ENCODE data around the gene ZNF438. TPM values are rescaled to one million over a fixed set of nuclear protein-coding genes. Genes with fewer than 3 reads are reported as not detected.

Gene ZNF438
- total RNA-seq, 1 experiment from 2014 or later = 0.83 TPM

GRCh38 chr10:30997536-30998235 is 34.0 kb downstream of the ZNF438 start:
- Mint-ChIP-seq H3K27me3 (ENCODE audit: low read depth) (no peaks in the 10 kb centered on the region), H3K36me3 (ENCODE audit: insufficient read depth in 1 of 3, low read depth in 3 of 3) (peaks cover 11 to 29% (median 19%) of the 10 kb centered on the region in 3 experiments), H3K9me3 (peaks cover 25 to 26% of the 10 kb centered on the region in 2 experiments), H3K4me1 (peaks cover 5 to 9% of the 10 kb centered on the region in 2 experiments), H3K4me3 (no peak overlapping the region), H3K27ac (no peak overlapping the region)
- H2AFZ ChIP-seq (ENCODE audit: low read length) = no peak overlapping the region
- H3K56ac ChIP-seq (ENCODE audit: insufficient read length, low read depth, low read length) = no peak overlapping the region
- no peaks in the 10 kb centered on the region for H3K4me1 ChIP-seq (ENCODE audit: insufficient read depth, low read length)
- no peak overlapping the region for H2BK120ac ChIP-seq (ENCODE audit: low read depth, low read length, poor library complexity, severe bottlenecking)
- no peak overlapping the region for H2BK15ac ChIP-seq (ENCODE audit: low read depth, low read length)
- no peaks in the 10 kb centered on the region for H3K9me3 ChIP-seq (ENCODE audit: control insufficient read depth, low read depth, low read length)
- no peak overlapping the region for H4K8ac ChIP-seq (replicated peaks; ENCODE audit: insufficient read length, low read depth, low read length)
- H3K79me1 ChIP-seq (ENCODE audit: insufficient read depth, low read depth, low read length, poor library complexity, severe bottlenecking) = no peaks in the 10 kb centered on the region
- H3K14ac ChIP-seq (ENCODE audit: insufficient read depth, low read length) = no peak overlapping the region
- H2BK20ac ChIP-seq (ENCODE audit: low read depth, low read length, poor library complexity, severe bottlenecking) = no peak overlapping the region
- H4K5ac ChIP-seq (ENCODE audit: insufficient read length, low read depth, low read length) = no peak overlapping the region
- no peak for TF ChIP-seq CTCF (conservative IDR thresholded peaks at IDR 0.05)
- H2BK5ac ChIP-seq (ENCODE audit: insufficient read length, low read length) = no peak overlapping the region
- no peaks in the 10 kb centered on the region for H3K23me2 ChIP-seq (ENCODE audit: insufficient read length, low read depth, low read length, poor library complexity, severe bottlenecking)
- H4K20me1 ChIP-seq (ENCODE audit: control insufficient read depth, insufficient read depth, insufficient read length) = no peaks in the 10 kb centered on the region
- no peak overlapping the region for H3K18ac ChIP-seq (ENCODE audit: insufficient read length, low read depth, low read length)
- no peak overlapping the region for H2AK5ac ChIP-seq (ENCODE audit: insufficient read length, low read length)
- H3K9ac ChIP-seq (ENCODE audit: extremely low read depth, insufficient read length, low read length) = no peak overlapping the region
- WGBS (ENCODE audit: extremely low coverage, insufficient read length, low lambda C conversion rate) = no CpG with 5 or more reads among the region's 3 CpGs
- no peak overlapping the region for H2BK12ac ChIP-seq (ENCODE audit: insufficient read length, low read depth, low read length)
- no peak overlapping the region for H3K4ac ChIP-seq (ENCODE audit: low read depth, low read length)
- DNase-seq = no peak
- no peaks in the 10 kb centered on the region for H3K79me2 ChIP-seq (ENCODE audit: insufficient read depth, low read length)
- H3K27me3 ChIP-seq (ENCODE audit: insufficient read depth, low read length) = no peaks in the 10 kb centered on the region
- H3K23ac ChIP-seq (ENCODE audit: insufficient read length, low read depth, low read length) = no peak overlapping the region
- H3T11ph ChIP-seq (ENCODE audit: low read length) = no peak overlapping the region
- H3K27ac ChIP-seq (ENCODE audit: insufficient read length, low read depth, low read length) = no peak overlapping the region
- no peak overlapping the region for H3K4me2 ChIP-seq (ENCODE audit: insufficient read depth, insufficient read length, low read length)
- no peak overlapping the region for H4K91ac ChIP-seq (ENCODE audit: insufficient read length, low read depth, low read length)
